GM20431 (cell line): ENCODE data around the gene ACSL6.

Experiments
- in situ Hi-C: fragments of 300-500 bp; cut with MseI, MboI; formaldehyde crosslinking; loops from one replicate; pipeline ENCODE4 v1.15.0; 2020; ENCODE audit warnings: low sequenced_read_pairs; ENCODE audit not compliant: unreplicated experiment

ACSL6 gene

DNA sequence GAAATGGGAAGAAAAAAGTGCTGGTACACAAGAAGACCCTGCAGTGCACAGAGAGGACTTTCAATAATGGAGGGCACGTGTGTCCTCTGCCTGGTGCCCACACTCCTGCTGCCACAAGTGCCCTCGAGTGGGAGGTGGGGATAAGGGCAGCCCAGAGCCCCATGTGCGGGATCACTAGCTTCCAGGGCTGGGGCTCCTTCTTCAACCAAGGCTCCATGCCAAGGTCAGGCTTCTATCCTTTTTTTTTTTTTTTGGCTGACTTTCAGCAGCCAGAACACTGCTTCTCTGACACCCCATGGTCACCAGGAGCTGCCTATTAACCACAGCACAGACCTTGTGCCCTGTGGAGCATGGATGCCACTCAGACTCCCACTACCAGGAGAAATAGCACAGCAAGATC, 7.5 kb downstream of the ACSL6 start:
- in situ Hi-C loops: loop anchor here (10.0 to 25.0 kb wide), 3 partner anchors 192 to 567 kb away; no protein-coding TSS in a partner anchor

DNA sequence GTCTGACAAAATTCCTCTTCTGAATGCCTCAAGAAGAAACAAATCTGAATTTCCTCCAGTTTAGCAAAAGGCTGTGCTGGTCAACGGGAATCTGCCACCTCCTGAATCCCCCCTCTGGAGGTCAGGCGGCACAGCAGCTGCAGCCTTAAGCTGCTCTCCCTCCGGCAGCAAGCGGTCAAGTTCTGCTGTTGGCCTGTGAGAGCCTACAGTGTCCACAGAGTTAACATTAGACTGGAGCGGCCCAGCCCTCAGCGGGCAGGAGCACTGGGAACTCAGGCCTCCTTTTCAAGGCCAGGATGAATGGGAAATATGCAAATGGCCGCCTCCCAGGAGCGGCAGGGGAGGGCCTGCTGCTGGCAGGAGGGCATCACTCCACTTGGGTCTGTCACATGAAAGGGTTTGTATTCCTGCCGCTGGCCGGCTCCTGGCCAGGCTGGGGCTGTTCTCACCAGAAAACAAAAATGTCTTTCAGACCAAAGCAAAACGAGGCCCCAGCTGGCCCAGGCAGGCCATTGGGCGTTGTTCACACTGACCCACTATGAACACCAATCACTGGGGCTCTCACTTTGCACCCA, 8.2 kb downstream of the ACSL6 start:
- in situ Hi-C loops: loop anchor here (10.0 to 25.0 kb wide), 3 partner anchors 191 to 566 kb away; no protein-coding TSS in a partner anchor

DNA sequence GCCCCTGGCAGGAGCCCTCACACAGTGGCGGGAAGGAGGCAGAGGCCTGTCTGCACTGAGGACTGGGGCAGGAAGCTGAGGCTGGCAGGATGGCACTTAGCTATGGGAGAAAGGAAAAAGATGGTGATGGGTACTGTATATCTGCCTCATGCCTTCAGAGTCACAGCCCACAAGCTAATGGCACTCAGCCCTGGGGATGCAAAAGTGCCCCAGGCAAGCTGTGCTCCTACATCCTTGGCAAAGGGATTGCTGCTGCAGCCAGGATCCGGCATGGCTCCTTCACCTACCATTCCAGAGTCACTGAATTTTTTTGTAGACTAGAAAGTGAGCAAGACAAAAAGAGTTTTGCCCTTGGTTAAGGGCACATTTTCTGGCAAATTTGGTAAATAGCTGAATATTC, 8.7 kb downstream of the ACSL6 start:
- in situ Hi-C loops: loop anchor here (10.0 to 25.0 kb wide), 3 partner anchors 190 to 565 kb away; no protein-coding TSS in a partner anchor

DNA sequence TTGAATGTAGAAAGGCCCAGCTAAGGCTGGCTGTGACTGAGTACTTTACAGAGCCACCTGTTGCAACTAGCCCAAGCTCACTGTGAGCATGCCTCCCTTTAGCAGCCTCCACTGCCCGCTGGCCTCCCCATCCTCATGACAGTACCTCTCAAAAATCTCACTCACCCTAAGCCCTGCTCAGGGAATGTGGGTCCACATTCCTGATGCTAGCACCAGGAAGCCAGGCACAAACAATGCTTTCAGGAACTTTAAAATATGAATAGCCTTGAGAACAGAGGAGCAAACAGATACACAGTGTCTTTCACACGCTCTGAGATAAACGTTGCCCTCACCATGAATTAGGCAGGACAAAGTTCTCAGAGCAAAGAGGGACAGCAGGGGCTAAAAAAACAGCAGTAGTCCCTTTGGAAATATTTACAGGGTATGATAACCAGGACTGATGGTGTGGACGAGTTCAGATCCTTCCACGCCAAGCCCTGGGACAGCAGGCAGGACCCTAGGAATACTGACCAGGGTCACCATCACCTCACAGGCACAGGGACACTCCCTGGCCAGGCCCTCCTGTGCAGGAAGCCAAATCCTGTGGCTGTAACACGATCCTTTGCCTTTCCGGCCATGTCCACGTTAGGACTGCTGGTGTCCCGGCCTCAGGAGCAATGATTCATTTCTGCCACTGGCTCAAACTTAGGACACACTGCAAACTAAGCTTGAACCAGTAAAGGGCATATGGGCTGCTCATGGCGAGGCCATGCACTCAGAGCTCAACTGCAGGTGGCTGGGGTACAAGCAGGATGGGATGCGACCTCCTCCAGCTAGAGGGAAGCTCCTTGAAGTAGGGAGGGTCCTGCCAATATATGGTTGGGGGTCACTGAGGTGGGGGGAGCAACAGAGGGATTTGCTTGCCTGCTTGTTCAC, 9.6 kb downstream of the ACSL6 start:
- in situ Hi-C loops: loop anchor here (10.0 to 25.0 kb wide), 3 partner anchors 190 to 565 kb away; no protein-coding TSS in a partner anchor

DNA sequence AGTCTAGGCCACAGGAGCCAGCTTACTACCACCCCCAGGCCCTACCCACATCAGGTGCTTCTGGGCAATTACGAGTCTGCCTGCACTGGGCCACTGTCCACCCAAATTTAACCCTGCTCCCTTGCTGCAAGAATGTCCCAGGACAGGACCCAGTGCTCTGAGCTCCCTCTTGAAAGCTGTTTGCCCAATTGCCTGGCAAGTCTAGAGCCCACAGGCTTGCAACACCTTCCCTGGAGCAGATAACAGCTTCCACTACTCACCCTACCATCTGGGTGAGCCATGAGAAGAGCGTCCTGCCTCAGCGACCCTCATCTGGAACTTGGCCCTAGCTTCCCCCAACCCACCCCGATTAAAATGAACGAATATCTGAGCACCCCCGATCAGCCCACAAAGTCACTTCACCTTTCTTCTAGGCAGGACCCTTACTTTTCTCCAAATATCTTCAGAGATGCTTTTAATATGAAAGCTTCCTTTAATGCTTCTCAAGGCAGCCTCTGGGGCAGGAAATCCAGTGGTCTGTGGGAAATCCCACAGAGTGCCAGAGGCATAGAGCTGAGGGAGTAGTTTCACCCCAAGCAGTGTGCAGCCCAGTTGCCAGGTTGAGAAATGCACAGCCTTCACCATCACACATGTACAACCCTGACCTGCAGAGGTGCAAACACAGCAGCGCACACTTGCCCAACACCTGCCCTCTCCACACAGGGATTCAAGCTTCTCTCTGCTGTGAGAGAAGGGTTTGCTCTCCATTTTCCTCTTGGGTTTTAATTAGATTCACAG, 10.6 kb downstream of the ACSL6 start:
- in situ Hi-C loops: loop anchor here (10.0 to 25.0 kb wide), 3 partner anchors 189 to 564 kb away; no protein-coding TSS in a partner anchor

DNA sequence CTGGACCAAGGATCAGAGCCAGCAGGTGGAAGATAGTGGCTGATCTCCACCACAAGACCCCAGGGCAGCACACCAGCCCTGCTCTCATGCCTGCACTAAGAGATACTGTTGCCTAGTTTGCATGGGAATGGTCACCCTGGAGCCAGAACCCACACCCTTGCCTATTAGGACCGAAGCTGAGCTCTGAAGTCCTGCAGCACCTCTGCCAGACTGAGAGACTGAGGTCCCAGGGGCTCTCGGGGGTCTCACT, 11.3 kb downstream of the ACSL6 start:
- in situ Hi-C loops: loop anchor here (10.0 to 25.0 kb wide), 3 partner anchors 188 to 563 kb away; no protein-coding TSS in a partner anchor

DNA sequence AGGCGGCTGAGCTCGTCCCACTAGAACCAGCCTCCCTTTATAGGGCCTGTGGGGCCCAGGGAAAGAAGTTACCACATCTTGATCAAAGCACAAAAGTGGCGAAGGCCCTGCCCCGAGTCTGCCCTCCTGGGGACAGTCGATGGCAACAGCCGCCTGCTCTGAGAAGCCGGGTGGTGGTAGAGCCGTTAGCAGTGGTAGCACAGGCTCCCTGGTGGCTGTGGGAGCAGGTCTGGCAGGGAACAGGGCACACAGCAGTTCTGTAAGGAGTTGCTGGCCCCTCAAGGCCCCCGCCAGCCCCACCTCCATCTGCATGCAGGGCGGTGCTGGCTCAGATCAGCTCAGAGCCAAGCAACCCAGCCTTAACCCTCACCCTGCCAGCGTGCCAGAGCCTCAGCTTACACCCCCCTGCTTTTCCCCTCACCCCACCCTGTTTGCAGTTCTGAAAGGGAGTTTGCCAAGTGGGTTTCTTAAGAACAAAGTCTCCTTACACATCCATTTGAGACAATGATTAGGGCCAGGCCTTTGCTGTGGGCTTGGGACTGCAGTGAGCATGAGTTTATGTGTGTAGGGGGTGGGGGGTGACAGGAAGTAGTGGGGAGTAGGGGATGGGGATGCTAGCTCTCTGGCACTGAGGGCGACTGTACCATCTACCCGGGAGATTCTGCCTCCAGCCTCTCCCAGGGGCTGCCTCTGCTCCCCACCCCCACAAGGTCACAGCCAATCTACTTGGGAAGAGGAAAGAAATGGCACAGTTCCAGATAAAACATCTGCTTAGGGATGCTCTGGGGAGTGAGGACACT, 11.8 kb downstream of the ACSL6 start:
- in situ Hi-C loops: loop anchor here (10.0 to 25.0 kb wide), 3 partner anchors 187 to 562 kb away; no protein-coding TSS in a partner anchor

DNA sequence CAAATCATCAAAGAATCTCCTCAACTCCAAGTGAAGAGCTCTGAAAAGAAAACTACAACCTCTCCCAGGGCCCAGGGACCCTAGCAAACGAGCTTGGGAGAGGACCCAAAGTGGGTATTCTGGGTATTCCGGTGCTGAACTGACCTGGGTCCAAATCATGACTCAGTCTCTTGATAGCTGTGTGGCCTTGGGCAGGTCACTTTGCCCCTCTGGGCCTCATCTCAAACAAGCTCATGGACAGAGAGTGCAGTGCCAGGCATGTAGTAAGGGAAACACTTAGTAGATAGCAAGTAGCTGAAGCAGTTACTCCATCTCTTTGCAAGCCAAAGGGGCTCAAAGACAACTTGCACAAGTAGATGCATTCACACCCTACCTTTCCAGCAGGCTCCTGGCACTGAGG, 12.4 kb downstream of the ACSL6 start:
- in situ Hi-C loops: no loop called here

DNA sequence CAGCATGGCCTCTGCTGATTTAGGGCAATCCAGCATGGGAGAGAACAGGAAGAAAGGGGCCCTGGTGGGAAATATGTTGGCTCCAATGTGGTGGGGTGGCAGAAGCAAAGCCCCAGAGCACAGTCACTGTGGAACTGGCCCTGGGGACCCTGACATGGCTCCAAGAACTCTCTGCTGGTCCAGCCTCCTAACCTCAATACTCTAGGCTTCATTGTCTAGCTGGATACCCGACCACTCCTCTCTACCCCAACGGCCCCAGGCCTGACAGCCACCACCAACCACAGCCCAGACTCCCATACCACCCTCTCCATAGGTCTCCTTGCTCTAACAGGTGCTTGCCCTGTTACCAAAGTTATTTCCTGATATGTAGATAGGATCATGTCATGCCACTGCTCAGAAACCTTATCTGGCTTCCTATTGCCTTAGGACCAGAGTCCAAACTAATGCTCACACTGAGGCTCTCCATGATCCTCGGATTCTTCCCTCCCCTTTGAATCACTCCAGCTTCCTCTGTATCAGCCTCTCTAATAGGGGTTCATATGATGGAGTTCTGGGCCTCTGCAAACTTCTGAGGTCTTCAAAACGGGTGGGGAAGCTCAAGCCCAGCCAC, 12.9 kb downstream of the ACSL6 start:
- in situ Hi-C loops: no loop called here

DNA sequence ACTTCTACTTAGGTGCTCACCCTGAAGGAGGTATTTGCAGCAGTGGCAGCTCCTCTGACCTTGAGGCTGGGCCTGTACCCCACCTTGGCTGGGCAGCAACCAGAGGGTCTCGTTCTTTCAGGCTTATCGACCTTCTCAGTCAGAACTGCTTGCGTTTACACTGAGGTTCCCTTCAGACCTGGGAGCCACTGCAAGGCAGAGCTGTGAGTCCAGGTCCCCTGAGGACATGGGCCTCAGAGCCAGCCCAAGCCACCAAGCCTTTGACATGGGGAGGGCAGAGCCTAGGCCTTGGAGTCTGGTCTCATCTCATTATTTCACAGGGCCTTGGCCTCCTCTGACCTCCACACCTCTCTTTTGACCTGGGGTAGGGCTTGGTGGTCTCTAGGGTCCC, 13.7 kb downstream of the ACSL6 start:
- in situ Hi-C loops: no loop called here

DNA sequence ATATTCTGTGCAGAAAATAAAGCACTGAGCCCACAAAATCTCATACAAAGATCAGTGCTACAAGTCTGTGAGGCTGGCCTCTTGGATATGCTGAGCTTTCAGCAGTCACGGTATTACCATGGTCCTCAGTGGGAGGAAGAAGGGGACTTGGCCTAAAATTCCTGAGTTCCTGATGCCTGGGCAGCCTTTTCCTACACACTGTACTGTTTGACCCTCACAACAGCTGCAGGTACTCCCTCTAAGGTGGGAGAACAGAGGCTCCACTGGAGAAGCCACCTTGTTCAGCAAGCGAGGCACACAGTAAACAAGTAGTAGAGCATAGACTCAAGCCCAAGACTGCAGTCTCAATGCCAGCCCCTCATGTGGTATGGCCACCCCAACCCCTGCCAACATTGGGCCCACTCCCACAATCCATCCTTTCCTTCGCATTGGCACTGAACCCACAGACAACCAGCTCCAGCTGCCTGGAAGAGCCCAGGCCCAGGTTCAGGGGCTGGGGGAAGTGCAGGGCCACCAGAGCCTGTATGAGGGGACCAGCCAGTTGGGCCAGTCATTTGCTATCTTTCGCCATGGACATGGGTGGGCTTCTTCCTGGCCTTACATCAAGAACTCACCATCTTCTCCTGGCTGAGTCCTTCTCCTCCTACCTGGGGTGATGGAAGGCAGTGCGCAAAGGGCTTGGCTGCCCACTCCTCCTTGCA, 14.3 kb downstream of the ACSL6 start:
- in situ Hi-C loops: no loop called here

DNA sequence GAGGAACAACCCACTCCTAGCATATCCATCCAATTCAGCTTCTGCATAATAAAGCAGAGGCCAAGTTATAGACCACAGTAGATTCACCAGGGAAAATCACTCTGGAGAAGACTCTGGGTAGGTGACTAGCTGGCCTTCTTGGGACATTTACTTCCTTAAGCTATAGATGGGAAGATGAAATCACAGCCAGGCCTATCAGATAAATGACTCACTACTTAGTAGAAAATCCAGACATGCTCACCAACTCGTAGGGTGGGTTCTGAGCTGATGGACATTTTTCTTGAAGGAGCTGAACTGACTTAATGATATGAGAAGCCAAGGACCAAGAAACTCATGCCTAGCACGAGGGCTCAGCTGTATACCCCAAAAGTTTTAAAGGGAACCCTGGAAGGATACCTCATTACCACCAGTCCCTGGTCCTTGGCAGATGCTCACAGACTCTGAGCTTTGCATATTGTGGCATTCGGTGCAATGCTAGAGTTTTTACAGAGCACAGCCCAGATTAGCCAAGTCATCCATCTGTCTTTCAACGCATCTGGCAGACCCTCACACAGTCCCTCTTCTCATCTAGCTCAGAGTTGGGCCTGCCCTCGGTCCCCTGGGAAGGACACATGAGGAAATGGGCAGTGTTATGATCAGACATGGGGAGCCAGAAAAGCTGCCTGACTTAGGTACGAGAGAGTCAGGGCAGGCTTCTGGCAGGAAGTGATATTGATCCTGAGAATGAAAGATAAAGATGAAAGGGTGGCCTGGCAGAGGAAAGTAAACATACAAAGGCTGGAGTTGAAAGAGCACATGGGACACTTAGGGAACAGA, 15.0 kb downstream of the ACSL6 start:
- in situ Hi-C loops: no loop called here

DNA sequence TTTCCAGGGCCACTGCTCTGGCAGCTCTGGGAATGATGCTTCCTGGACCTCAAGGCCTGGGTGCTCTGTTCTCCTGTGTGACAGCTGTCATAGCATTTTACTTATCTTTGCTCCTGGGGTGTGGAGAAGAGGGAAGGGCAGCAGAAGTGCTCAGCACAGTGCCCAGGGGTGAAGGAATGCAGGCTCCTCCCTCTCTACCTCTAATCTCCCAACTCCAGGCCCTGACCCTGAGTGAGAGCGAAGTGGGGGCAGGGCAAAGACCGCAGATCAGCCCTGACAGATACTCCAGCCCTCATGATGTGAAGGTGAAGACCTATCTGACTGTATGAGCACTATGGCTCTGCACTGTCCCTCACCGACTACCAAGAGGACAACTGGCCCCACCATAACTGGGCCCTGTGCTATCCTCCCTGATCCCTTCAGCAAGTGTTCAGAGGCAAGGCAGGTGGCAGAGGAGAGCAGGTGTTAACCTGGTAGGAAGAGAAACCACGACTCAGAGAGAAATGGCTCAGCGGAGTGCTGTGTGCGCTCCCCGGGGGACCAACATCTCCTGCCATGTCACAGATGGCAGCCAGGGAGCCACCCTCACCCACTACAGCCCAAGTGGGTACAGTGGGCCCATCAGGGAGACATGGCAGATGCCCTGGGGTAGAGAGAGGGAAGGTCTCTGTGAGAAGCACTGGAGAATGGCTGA, 16.8 kb downstream of the ACSL6 start:
- in situ Hi-C loops: no loop called here

DNA sequence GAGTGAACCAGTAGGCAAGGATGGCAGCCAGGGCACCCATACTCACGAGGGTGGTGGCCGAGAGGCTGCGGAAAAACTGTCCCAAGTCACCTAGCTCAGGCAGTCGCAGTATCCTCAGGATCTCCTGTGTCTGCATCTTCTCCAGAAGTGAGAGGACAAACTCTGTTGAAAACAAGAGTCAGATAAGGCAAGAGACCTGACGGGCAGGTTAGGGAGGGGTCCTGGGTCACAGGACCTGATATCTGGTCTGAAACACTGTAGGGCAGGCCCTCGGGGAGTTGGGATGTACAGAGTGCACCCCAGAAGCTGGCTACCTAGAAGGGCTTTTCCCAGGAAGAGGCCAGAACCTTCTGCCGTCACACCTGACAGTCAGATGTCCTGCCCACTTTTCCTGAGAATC, 17.4 kb downstream of the ACSL6 start:
- in situ Hi-C loops: no loop called here

DNA sequence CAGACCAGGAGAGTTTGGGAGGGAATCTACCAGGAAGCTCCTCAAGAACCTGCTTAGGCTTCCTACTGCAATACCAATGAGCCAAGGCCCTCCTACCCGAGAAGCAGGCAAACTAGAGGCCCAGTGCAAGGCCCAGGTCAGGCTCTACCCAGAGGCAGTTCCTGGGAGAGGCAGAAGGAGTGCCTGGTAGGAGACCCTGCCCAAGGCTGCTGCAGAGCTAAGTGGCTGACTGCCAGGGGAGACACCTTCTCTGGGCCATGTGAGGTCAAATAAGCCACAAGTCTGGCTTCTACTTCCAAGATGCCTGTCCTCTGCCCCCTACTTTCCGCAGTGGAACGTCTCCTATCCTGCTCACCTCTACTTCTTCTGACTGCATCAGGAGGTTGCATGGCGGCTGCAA, 17.8 kb downstream of the ACSL6 start:
- in situ Hi-C loops: no loop called here

DNA sequence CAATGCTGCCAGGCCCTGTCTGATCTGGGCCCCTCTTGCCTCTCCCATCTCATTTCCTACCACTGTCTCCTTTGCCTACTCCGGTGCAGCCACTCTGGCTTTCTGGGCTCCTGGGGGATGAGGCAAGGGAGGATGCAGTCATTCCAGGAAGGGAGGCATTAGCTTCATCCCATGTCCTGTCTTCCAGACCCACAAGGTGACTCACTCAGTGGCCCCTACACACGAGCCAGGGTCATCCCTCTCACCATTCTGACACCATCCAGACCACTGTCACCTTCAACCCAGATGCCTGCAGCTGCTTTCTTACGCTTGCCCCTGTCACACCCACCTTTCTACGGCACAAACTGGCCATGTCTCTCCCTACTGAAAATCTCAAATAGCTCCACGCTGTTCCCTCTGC, 19.1 kb downstream of the ACSL6 start:
- in situ Hi-C loops: no loop called here

DNA sequence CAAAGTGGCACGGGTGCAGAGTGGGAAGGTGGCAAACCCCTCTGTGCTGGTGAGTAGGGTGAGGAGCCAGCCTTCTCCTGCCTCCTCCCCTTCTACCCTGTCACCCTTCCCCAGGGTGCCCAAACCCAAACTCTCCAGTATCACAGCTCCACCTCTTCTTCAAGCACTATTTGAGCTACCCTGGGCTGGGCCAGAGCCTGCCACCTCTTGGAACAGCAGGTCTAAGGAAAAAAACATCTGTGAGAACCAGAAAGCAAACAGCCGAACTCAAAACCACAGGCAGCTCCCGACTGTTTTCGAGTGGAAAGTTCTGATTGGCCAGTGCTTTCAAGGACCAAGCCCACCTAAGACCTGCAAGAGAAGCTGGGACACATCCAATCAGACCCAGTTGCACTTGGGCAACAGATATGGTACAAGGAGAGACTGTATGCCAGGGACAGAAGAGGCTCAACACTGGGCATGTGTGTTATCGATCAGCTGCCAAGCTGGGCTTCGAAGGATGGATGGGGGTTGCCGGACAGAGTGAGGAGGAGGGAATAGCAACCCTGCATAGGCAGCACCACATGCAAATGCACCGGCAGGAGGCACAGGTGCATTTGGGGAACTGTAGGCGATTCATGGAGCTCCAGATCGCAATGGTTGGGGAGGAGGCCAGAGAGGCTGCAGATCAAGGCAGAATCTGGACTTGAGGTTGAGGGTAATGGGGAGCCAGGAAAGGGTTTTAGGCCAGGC, 19.7 kb downstream of the ACSL6 start:
- in situ Hi-C loops: no loop called here
